ENCODE results near the gene TTLL11.

Gene TTLL11

DNA sequence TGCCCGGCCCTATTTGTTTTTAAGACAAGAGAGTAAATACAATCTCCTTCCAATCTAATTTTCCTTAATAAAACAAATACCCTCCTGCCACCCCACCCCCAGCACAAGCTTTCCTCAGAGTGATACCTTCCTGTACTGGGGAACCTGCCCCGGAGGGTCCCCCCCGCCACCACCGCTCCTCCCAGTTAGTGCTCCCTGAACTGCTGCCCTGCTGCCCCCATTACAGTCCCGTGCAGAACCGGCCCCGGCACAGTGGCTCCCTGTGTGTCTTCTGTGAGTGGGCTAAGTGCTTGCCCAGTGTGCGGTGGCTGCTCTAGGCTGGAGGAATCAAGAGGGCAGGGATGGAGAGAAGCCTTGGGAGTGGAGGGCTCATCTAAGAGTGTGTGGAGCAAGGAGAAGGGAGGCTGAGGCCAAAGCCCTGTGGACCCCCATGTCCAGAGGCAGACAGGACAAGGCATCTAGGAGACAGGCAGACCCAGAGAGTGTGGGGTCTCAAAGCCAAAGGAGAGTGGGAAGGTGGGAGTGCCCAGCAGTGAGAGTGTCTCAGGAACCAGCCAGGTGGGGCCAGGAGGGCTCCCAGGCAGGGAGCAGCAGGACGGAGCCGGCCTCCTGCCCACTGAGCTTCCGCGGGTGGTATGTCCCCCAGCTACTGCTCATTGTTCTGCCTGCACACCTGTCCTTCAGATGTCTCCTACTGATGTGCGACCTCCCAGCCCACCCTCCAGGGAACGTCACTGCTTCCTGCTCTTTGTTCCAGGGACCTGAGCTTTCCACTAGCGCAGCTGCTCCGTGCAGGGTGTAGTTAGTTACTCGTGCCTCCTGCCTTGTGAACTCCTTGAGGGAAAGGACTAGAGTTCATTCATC, 312.7 kb downstream of the TTLL11 start:
- no peak for DNase-seq
- WGBS (ENCODE audit: insufficient coverage), result 98% methylated on average over 8 of the region's 17 CpGs
- Histone ChIP-seq H3K4me3 (ENCODE audit: control insufficient read depth in 1 of 7, extremely low read depth in 1 of 7, insufficient read depth in 4 of 7, low read depth in 2 of 7, low read length in 6 of 7) (no peak overlapping the region), H3K9me3 (ENCODE audit: control extremely low read depth in 1 of 5, control insufficient read depth in 4 of 5, insufficient read depth in 2 of 5, low read depth in 1 of 5, low read length in 4 of 5) (peaks cover 0 to 5% (median 0%) of the 10 kb centered on the region in 5 experiments), H3K36me3 (ENCODE audit: control insufficient read depth in 4 of 4, insufficient read depth in 4 of 4, low read length in 3 of 4) (no peaks in the 10 kb centered on the region), H3K4me1 (ENCODE audit: control extremely low read depth in 1 of 4, control insufficient read depth in 4 of 4, insufficient read depth in 4 of 4, low read length in 3 of 4) (peaks cover 0 to 15% (median 4%) of the 10 kb centered on the region in 4 experiments), H3K27me3 (replicated peaks in 2 of 5; ENCODE audit: control insufficient read depth in 4 of 5, insufficient read depth in 5 of 5, low read length in 4 of 5) (no peaks in the 10 kb centered on the region), H3K27ac (ENCODE audit: insufficient read depth in 1 of 2, low read depth in 1 of 2, low read length in 2 of 2, poor library complexity in 1 of 2, severe bottlenecking in 2 of 2) (no peak overlapping the region)
- POLR2A ChIA-PET, result no interaction called here
- CTCF ChIA-PET, result no interaction called here

DNA sequence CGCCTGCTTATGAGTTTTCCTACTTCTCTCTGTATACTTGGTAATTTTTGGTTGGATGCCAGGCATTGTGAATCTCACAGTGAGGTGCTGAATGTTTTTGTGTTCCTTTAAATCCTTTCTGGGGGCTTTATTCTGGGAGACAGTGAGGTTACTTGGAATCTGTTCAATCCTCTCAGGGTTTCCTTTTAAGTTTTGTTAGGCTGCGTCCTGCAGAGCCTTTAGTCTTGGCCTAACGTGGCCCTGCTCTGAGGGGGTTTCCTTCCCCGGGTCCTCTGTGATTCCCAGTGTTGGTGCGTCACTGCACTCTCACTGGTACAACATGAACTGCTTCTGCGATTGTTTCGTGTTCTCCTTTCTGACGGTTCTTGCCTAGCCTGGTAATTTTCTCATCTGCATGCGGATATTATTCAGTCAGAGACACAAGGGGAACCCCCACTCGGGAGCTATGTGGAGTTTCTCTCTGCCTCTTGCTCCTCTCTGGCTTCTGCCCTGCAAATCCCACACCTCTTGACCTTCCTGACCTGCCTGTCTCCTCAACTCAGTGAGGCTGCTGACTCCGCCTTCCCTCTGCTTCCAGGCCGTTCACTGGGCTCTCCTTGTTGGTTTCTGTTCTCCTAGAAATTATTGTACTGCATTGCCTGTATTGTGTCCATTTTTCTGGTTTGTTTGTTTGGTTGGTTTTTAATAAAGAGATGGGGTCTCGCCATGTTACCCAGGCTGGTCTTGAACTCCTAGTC, 313.6 kb downstream of the TTLL11 start:
- DNase-seq, result no peak
- Histone ChIP-seq H3K27me3 (replicated peaks in 2 of 5; ENCODE audit: control insufficient read depth in 4 of 5, insufficient read depth in 5 of 5, low read length in 4 of 5) (no peaks in the 10 kb centered on the region), H3K9me3 (ENCODE audit: control extremely low read depth in 1 of 5, control insufficient read depth in 4 of 5, insufficient read depth in 2 of 5, low read depth in 1 of 5, low read length in 4 of 5) (peaks cover 0 to 5% (median 0%) of the 10 kb centered on the region in 5 experiments), H3K4me1 (ENCODE audit: control extremely low read depth in 1 of 4, control insufficient read depth in 4 of 4, insufficient read depth in 4 of 4, low read length in 3 of 4) (peaks cover 0 to 11% (median 4%) of the 10 kb centered on the region in 4 experiments), H3K4me3 (ENCODE audit: control insufficient read depth in 1 of 7, extremely low read depth in 1 of 7, insufficient read depth in 4 of 7, low read depth in 2 of 7, low read length in 6 of 7) (no peak overlapping the region), H3K36me3 (ENCODE audit: control insufficient read depth in 4 of 4, insufficient read depth in 4 of 4, low read length in 3 of 4) (no peaks in the 10 kb centered on the region), H3K27ac (ENCODE audit: insufficient read depth in 1 of 2, low read depth in 1 of 2, low read length in 2 of 2, poor library complexity in 1 of 2, severe bottlenecking in 2 of 2) (no peak overlapping the region)
- 95% methylated on average over 8 of the region's 13 CpGs for WGBS (ENCODE audit: insufficient coverage)
- ChIA-PET POLR2A (no interaction called here), CTCF (no interaction called here)

DNA sequence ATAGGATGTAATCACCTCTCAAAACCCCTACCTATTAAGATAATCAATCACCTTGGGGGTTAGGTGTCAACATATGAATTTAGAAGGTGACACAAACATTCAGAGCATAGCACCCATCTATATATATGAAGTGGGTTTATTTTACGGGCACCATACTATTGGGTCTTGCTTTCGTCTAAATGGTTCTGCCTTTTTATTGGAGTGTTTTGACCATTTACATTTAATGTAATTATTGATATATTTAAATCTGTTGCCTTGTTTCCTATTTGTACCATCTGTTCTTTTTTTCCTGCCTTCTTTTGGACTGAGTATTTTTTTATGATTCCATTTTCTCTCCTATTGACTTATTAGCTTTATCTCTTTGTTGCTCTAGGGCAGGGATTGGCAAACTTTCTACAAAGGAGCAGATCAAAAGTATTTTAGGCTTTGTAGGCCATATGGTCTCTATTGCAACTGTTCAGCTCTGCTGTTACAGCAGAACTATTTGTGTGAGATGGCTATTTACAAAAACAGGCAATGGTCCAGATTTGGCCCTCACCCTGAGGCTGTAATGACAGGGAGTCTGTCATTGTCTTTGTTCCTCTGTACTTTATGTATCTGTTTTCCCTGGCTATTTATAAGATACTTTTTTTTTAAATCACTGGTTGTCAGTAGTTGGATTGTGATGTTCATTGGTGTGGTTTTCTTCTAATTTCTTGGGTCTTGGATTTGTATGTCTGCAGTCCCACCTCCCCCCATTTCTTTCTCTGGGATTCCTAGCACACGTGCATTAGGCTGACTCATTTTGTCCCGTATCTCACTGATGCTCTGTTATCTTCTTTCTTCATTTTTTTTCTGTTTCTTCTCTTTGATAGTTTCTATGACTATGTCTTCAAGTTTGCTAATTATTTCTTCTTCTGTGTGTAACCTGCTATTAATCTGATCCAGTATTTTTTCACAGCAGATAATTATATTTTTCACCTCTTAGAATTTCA, 314.6 kb downstream of the TTLL11 start:
- Histone ChIP-seq H3K4me1 (ENCODE audit: control extremely low read depth in 1 of 4, control insufficient read depth in 4 of 4, insufficient read depth in 4 of 4, low read length in 3 of 4) (peaks cover 0 to under 1% (median 0%) of the 10 kb centered on the region in 4 experiments), H3K27me3 (replicated peaks in 2 of 5; ENCODE audit: control insufficient read depth in 4 of 5, insufficient read depth in 5 of 5, low read length in 4 of 5) (no peaks in the 10 kb centered on the region), H3K36me3 (ENCODE audit: control insufficient read depth in 4 of 4, insufficient read depth in 4 of 4, low read length in 3 of 4) (no peaks in the 10 kb centered on the region), H3K4me3 (ENCODE audit: control insufficient read depth in 1 of 7, extremely low read depth in 1 of 7, insufficient read depth in 4 of 7, low read depth in 2 of 7, low read length in 6 of 7) (no peak overlapping the region), H3K27ac (ENCODE audit: insufficient read depth in 1 of 2, low read depth in 1 of 2, low read length in 2 of 2, poor library complexity in 1 of 2, severe bottlenecking in 2 of 2) (no peak overlapping the region), H3K9me3 (ENCODE audit: control extremely low read depth in 1 of 5, control insufficient read depth in 4 of 5, insufficient read depth in 2 of 5, low read depth in 1 of 5, low read length in 4 of 5) (peaks cover 0 to 5% (median 0%) of the 10 kb centered on the region in 5 experiments)
- no CpG with 5 or more reads among the region's 4 CpGs for WGBS (ENCODE audit: insufficient coverage)
- ChIA-PET POLR2A (no interaction called here), CTCF (no interaction called here)
- no peak for DNase-seq

DNA sequence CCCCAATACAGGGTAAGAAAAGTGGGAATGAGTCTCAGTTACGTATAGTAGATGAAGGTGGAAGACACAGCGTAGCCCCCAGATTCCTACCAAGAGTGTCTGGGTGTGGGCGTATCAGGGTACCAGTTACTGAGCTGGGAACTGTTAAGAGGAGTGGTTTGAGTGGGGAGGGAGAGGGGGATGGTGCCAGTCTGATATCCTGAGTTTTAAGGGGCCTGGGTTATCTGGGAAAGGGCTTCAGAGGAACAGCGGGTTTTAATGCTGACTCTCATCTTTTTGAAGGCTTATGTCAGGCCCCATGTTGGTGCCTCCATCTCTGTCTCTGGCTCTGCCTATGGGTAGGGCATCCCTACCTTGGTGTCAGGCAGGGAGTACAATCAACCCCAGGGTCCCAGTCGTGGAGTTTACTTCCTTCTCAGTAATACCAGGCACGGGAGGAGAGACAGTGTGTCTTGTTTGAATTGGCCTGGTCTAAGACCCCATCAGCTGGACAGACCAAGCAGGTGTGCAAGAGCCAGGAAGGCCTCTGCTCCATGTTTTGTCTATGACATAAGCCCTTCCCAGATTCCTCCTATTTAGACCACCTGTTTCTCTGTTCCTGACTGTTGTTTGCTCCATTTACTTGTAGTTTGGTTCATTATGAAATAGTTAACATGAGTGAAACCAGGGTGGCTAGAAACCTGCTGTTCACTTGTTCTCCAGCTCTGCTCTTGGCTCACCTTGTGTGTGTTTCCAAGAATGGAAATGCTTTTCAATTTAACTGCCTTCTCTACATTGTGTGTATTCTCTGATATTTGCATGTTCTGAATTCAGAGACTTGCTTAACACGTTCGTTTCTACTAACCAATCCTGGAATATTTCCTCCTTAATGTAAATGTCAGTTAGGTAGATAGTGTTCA, 316.1 kb downstream of the TTLL11 start:
- POLR2A ChIA-PET, result no interaction called here
- Histone ChIP-seq H3K36me3 (ENCODE audit: control insufficient read depth in 4 of 4, insufficient read depth in 4 of 4, low read length in 3 of 4) (no peaks in the 10 kb centered on the region), H3K27me3 (replicated peaks in 2 of 5; ENCODE audit: control insufficient read depth in 4 of 5, insufficient read depth in 5 of 5, low read length in 4 of 5) (no peaks in the 10 kb centered on the region), H3K9me3 (ENCODE audit: control extremely low read depth in 1 of 5, control insufficient read depth in 4 of 5, insufficient read depth in 2 of 5, low read depth in 1 of 5, low read length in 4 of 5) (peaks cover 0 to 5% (median 0%) of the 10 kb centered on the region in 5 experiments), H3K4me3 (ENCODE audit: control insufficient read depth in 1 of 7, extremely low read depth in 1 of 7, insufficient read depth in 4 of 7, low read depth in 2 of 7, low read length in 6 of 7) (no peak overlapping the region), H3K27ac (ENCODE audit: insufficient read depth in 1 of 2, low read depth in 1 of 2, low read length in 2 of 2, poor library complexity in 1 of 2, severe bottlenecking in 2 of 2) (no peak overlapping the region), H3K4me1 (ENCODE audit: control extremely low read depth in 1 of 4, control insufficient read depth in 4 of 4, insufficient read depth in 4 of 4, low read length in 3 of 4) (no peaks in the 10 kb centered on the region)
- CTCF ChIA-PET, result interaction anchor here (1.7 kb wide), 1 partner anchor 8 kb away, joined by 4 read pairs; no protein-coding TSS in a partner anchor
- WGBS (ENCODE audit: insufficient coverage), result 94% methylated on average over 4 of the region's 8 CpGs
- DNase-seq, result no peak

DNA sequence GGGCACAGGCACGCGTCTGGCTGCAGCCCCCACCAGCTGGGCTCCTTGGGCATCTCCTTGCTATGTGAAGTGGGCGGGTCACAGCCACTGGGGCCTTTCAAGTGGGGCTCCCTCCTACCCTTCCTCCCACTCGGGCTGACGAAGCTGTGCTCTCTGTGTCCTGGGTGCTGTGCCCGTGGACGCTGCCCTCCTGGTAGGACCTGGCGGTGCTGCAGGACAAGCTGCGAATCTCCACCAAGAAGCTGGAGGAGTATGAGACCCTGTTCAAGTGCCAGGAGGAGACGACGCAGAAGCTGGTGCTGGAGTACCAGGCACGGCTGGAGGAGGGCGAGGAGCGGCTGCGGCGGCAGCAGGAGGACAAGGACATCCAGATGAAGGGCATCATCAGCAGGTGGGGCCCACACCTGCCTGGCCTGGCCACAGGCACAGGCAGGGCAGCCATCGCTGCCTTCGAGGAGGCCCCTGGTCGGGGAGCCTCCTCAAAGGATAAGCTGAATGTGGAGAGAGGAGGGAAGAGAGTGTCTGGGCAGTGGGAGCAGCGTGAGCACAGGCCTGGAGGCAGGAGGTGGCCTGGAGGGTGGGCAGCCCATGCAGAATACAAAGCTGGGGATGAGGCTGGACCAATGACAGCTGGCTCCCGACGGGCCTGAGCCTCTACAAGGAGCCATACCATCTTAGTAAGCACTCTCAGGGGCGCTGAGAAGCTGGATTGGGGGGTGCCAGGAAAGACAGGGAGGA, 316.9 kb downstream of the TTLL11 start:
- ChIA-PET POLR2A (no interaction called here), CTCF (interaction anchor here (1.7 kb wide), 1 partner anchor 9 kb away, joined by 4 read pairs; no protein-coding TSS in a partner anchor)
- WGBS (ENCODE audit: insufficient coverage), result 98% methylated on average over 21 of the region's 23 CpGs
- no peak for DNase-seq
- Histone ChIP-seq H3K36me3 (ENCODE audit: control insufficient read depth in 4 of 4, insufficient read depth in 4 of 4, low read length in 3 of 4) (no peaks in the 10 kb centered on the region), H3K4me1 (ENCODE audit: control extremely low read depth in 1 of 4, control insufficient read depth in 4 of 4, insufficient read depth in 4 of 4, low read length in 3 of 4) (no peaks in the 10 kb centered on the region), H3K27ac (ENCODE audit: insufficient read depth in 1 of 2, low read depth in 1 of 2, low read length in 2 of 2, poor library complexity in 1 of 2, severe bottlenecking in 2 of 2) (no peak overlapping the region), H3K4me3 (ENCODE audit: control insufficient read depth in 1 of 7, extremely low read depth in 1 of 7, insufficient read depth in 4 of 7, low read depth in 2 of 7, low read length in 6 of 7) (no peak overlapping the region), H3K9me3 (ENCODE audit: control extremely low read depth in 1 of 5, control insufficient read depth in 4 of 5, insufficient read depth in 2 of 5, low read depth in 1 of 5, low read length in 4 of 5) (peaks cover 0 to 5% (median 0%) of the 10 kb centered on the region in 5 experiments), H3K27me3 (replicated peaks in 2 of 5; ENCODE audit: control insufficient read depth in 4 of 5, insufficient read depth in 5 of 5, low read length in 4 of 5) (no peaks in the 10 kb centered on the region)

Data from common myeloid progenitor, CD34-positive (primary cell).